ENCODE results near the gene SPINDOC. TPM values are rescaled to one million over a fixed set of nuclear protein-coding genes. Genes with fewer than 3 reads are reported as not detected.

Gene SPINDOC
- total and polyA plus RNA-seq, 12 donors = 7.0 to 13.2 (median 9.6) TPM

DNA sequence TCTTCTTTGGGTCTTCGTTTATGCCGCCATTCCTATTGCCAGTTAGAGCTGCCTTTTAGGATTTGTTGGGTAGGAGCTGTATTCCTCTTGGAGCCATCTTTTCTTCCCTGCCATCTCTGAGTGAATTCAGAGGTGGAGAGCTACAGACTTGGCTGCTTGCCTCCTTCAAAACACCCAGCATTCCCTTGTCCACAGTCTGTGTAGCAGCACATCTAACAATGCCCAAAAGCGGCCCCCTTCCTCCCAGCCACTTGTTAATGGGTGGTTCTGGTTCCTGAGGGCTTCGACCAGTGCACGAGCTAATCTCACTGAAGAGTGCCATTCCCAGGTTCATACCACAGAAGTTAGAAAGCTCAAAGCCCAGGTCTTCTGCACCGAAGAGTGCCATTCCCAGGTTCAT, 63.4 kb downstream of the SPINDOC start:
- Histone ChIP-seq H3K4me3 (no peak overlapping the region), H3K36me3 (peaks cover 0 to 18% (median 0%) of the 10 kb centered on the region in 9 donors), H3K9me3 (no peaks in the 10 kb centered on the region), H3K27me3 (no peaks in the 10 kb centered on the region), H3K4me1 (peaks cover 12 to 93% (median 83%) of the 10 kb centered on the region in 9 donors), H3K27ac (peak overlapping the region in 4 of 10 donors; percentile 3 to 90 (median 53))
- intact Hi-C loops (cut with DNase I) = no loop called here
- WGBS, 2 donors = 67 to 79% methylated on average over 6 of the region's 6 CpGs
- ATAC-seq = no peak
- DNase-seq = no peak
- TF ChIP-seq, protein P1, sequence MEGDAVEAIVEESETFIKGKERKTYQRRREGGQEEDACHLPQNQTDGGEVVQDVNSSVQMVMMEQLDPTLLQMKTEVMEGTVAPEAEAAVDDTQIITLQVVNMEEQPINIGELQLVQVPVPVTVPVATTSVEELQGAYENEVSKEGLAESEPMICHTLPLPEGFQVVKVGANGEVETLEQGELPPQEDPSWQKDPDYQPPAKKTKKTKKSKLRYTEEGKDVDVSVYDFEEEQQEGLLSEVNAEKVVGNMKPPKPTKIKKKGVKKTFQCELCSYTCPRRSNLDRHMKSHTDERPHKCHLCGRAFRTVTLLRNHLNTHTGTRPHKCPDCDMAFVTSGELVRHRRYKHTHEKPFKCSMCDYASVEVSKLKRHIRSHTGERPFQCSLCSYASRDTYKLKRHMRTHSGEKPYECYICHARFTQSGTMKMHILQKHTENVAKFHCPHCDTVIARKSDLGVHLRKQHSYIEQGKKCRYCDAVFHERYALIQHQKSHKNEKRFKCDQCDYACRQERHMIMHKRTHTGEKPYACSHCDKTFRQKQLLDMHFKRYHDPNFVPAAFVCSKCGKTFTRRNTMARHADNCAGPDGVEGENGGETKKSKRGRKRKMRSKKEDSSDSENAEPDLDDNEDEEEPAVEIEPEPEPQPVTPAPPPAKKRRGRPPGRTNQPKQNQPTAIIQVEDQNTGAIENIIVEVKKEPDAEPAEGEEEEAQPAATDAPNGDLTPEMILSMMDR (IDR thresholded peaks at IDR 0.05) = no peak

Other genes starting within 250 kb of the SPINDOC start
- 100 to 1,000 TPM in 9 of 10 donors, 10 to 100 TPM in 1; 82.8 to 211 (median 137) TPM for gene PLAAT3, start 199.0 kb upstream of the SPINDOC start, total RNA-seq
- 100 to 1,000 TPM; 118 to 159 TPM for gene PLAAT3, start 199.0 kb upstream of the SPINDOC start, polyA plus RNA-seq
- gene ATL3, start 142.1 kb upstream of the SPINDOC start, total RNA-seq = 10 to 100 TPM in 8 of 10 donors, 1 to 10 TPM in 2; 8.5 to 22.2 (median 12.5) TPM
- 1 to 10 TPM; 5.9 to 7.3 TPM for gene ATL3, start 142.1 kb upstream of the SPINDOC start, polyA plus RNA-seq
- 10 to 100 TPM; 38.0 to 72.0 (median 55.4) TPM for gene RTN3, start 132.0 kb upstream of the SPINDOC start, total RNA-seq
- gene RTN3, start 132.0 kb upstream of the SPINDOC start, polyA plus RNA-seq = 10 to 100 TPM; 31.1 to 51.7 TPM
- gene ZFTA, start 44.7 kb upstream of the SPINDOC start, total RNA-seq = 10 to 100 TPM in 4 of 10 donors, 1 to 10 TPM in 6; 6.8 to 14.3 (median 8.9) TPM
- gene ZFTA, start 44.7 kb upstream of the SPINDOC start, polyA plus RNA-seq = 1 to 10 TPM; 4.6 to 7.5 TPM
- gene MARK2, start 25.7 kb downstream of the SPINDOC start, total RNA-seq = 10 to 100 TPM; 33.8 to 42.7 (median 39.0) TPM
- 10 to 100 TPM; 12.6 to 18.9 TPM for gene MARK2, start 25.7 kb downstream of the SPINDOC start, polyA plus RNA-seq
- gene RCOR2, start 103.7 kb downstream of the SPINDOC start, total RNA-seq = 1 to 10 TPM; 1.1 to 8.4 (median 5.0) TPM
- 1 to 10 TPM; 4.4 to 5.4 TPM for gene RCOR2, start 103.7 kb downstream of the SPINDOC start, polyA plus RNA-seq
- gene NAA40, start 125.5 kb downstream of the SPINDOC start, total RNA-seq = 10 to 100 TPM; 13.0 to 26.4 (median 19.7) TPM
- 10 to 100 TPM; 13.9 to 38.8 TPM for gene NAA40, start 125.5 kb downstream of the SPINDOC start, polyA plus RNA-seq
- gene COX8A, start 161.2 kb downstream of the SPINDOC start, total RNA-seq = 1,000 to 10,000 TPM in 6 of 10 donors, 100 to 1,000 TPM in 4; 868 to 1,274 (median 1,041) TPM
- gene COX8A, start 161.2 kb downstream of the SPINDOC start, polyA plus RNA-seq = 1,000 to 10,000 TPM; 1,312 to 2,481 TPM
- gene OTUB1, start 173.0 kb downstream of the SPINDOC start, total RNA-seq = 10 to 100 TPM; 47.0 to 58.2 (median 49.8) TPM
- 10 to 100 TPM; 34.9 to 87.0 TPM for gene OTUB1, start 173.0 kb downstream of the SPINDOC start, polyA plus RNA-seq
- gene FLRT1, start 222.5 kb downstream of the SPINDOC start, total RNA-seq = under 1 TPM; 0.17 to 0.83 (median 0.39) TPM
- under 1 TPM; 0.22 to 0.44 TPM for gene FLRT1, start 222.5 kb downstream of the SPINDOC start, polyA plus RNA-seq